ENCODE measurements around the gene ABCC6. TPM values are rescaled to one million over a fixed set of nuclear protein-coding genes. Genes with fewer than 3 reads are reported as not detected.

ABCC6 gene
- total RNA-seq, 1 experiment from 2014 or later: 1.1 TPM

DNA sequence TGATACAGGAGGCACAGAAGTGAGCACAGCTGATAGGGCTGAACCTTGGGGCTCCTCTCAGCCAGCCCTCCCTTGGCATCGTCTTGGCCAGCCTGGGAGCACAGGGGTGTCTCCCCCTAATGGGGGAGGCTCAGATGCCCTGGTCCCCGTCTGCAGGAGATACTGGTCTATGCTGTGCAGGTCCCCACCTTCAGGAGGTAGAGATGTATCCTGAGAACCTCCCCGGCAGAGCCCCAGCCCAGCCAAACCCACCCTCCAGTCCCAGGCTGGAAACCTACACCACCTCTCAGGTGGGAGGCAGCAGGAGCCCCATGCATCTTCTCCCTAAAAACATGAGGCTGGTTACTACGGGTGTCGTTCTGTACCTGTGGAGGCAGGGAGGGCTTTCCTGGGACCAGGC, 38.7 kb downstream of the ABCC6 start:
- peaks cover 2% of the 10 kb centered on the region; the same call in 1 of the 2 replicates for H3K27me3 Mint-ChIP-seq (ENCODE audit: low read depth)
- no CpG with 5 or more reads among the region's 5 CpGs for WGBS (ENCODE audit: extremely low coverage, insufficient read length, low lambda C conversion rate)
- H3K4me1 Mint-ChIP-seq: peaks cover 4 to 5% of the 10 kb centered on the region in 2 experiments

More for the DNA sequence above, 38.7 kb downstream of the ABCC6 start:
- no peak overlapping the region for H3K4ac ChIP-seq (ENCODE audit: low read depth, low read length)
- no peaks in the 10 kb centered on the region for H3K4me1 ChIP-seq (ENCODE audit: insufficient read depth, low read length)
- no peak overlapping the region for H4K8ac ChIP-seq (replicated peaks; ENCODE audit: insufficient read length, low read depth, low read length)
- H2AFZ ChIP-seq (ENCODE audit: low read length): no peak overlapping the region
- H3K23me2 ChIP-seq (ENCODE audit: insufficient read length, low read depth, low read length, poor library complexity, severe bottlenecking): no peaks in the 10 kb centered on the region
- H2BK20ac ChIP-seq (ENCODE audit: low read depth, low read length, poor library complexity, severe bottlenecking): no peak overlapping the region
- no peak overlapping the region for H3K9ac ChIP-seq (ENCODE audit: extremely low read depth, insufficient read length, low read length)
- H3K4me2 ChIP-seq (ENCODE audit: insufficient read depth, insufficient read length, low read length): no peak overlapping the region
- H2AK5ac ChIP-seq (ENCODE audit: insufficient read length, low read length): no peak overlapping the region
- H2BK15ac ChIP-seq (ENCODE audit: low read depth, low read length): no peak overlapping the region
- no peak for DNase-seq
- no peak overlapping the region for H2BK12ac ChIP-seq (ENCODE audit: insufficient read length, low read depth, low read length)
- H2BK5ac ChIP-seq (ENCODE audit: insufficient read length, low read length): no peak overlapping the region
- no peaks in the 10 kb centered on the region for H3K79me2 ChIP-seq (ENCODE audit: insufficient read depth, low read length)
- Mint-ChIP-seq H3K27ac (no peak overlapping the region), H3K4me3 (no peak overlapping the region), H3K9me3 (peaks cover 3 to 5% of the 10 kb centered on the region in 2 experiments; a peak in 2 of 5 replicates), H3K36me3 (ENCODE audit: insufficient read depth in 1 of 3, low read depth in 3 of 3) (no peaks in the 10 kb centered on the region; a peak in 1 of 7 replicates)
- H4K91ac ChIP-seq (ENCODE audit: insufficient read length, low read depth, low read length): no peak overlapping the region
- H3K56ac ChIP-seq (ENCODE audit: insufficient read length, low read depth, low read length): no peak overlapping the region
- no peak overlapping the region for H4K5ac ChIP-seq (ENCODE audit: insufficient read length, low read depth, low read length)
- no peak overlapping the region for H3K23ac ChIP-seq (ENCODE audit: insufficient read length, low read depth, low read length)
- no peaks in the 10 kb centered on the region for H3K79me1 ChIP-seq (ENCODE audit: insufficient read depth, low read depth, low read length, poor library complexity, severe bottlenecking)
- no peak overlapping the region for H3K27ac ChIP-seq (ENCODE audit: insufficient read length, low read depth, low read length)
- no peak overlapping the region for H3T11ph ChIP-seq (ENCODE audit: low read length)
- H3K27me3 ChIP-seq (ENCODE audit: insufficient read depth, low read length): no peaks in the 10 kb centered on the region
- H4K20me1 ChIP-seq (ENCODE audit: control insufficient read depth, insufficient read depth, insufficient read length): no peaks in the 10 kb centered on the region
- no peaks in the 10 kb centered on the region for H3K9me3 ChIP-seq (ENCODE audit: control insufficient read depth, low read depth, low read length)
- H3K14ac ChIP-seq (ENCODE audit: insufficient read depth, low read length): no peak overlapping the region
- H2BK120ac ChIP-seq (ENCODE audit: low read depth, low read length, poor library complexity, severe bottlenecking): no peak overlapping the region
- no peak overlapping the region for H3K18ac ChIP-seq (ENCODE audit: insufficient read length, low read depth, low read length)
- TF ChIP-seq, protein P1, sequence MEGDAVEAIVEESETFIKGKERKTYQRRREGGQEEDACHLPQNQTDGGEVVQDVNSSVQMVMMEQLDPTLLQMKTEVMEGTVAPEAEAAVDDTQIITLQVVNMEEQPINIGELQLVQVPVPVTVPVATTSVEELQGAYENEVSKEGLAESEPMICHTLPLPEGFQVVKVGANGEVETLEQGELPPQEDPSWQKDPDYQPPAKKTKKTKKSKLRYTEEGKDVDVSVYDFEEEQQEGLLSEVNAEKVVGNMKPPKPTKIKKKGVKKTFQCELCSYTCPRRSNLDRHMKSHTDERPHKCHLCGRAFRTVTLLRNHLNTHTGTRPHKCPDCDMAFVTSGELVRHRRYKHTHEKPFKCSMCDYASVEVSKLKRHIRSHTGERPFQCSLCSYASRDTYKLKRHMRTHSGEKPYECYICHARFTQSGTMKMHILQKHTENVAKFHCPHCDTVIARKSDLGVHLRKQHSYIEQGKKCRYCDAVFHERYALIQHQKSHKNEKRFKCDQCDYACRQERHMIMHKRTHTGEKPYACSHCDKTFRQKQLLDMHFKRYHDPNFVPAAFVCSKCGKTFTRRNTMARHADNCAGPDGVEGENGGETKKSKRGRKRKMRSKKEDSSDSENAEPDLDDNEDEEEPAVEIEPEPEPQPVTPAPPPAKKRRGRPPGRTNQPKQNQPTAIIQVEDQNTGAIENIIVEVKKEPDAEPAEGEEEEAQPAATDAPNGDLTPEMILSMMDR (conservative IDR thresholded peaks at IDR 0.05): no peak
